ENCODE results near the gene PCSK9.

Gene PCSK9

DNA sequence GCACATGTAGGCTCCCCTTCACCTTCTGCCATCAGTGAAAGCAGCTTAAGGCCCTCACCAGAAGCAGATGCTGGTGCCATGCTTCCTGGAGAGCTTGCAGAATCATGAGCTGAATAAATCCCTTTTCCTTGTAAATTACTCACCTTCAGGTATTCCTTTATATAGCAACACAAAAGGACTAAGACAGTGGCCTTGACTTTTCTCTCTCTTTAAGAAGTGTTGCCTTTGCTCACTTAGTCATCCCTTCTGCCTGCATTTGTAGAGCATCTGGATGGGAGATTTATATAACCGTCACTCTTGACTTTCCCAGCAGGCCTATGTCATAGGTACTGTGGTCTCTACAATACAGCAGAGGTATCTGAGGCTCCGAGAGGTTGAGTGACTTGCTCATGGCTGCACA lies 3.7 kb downstream of the PCSK9 start:
- no peak for DNase-seq (ENCODE audit: extremely low read depth in 1 of 2, low read depth in 1 of 2)

DNA sequence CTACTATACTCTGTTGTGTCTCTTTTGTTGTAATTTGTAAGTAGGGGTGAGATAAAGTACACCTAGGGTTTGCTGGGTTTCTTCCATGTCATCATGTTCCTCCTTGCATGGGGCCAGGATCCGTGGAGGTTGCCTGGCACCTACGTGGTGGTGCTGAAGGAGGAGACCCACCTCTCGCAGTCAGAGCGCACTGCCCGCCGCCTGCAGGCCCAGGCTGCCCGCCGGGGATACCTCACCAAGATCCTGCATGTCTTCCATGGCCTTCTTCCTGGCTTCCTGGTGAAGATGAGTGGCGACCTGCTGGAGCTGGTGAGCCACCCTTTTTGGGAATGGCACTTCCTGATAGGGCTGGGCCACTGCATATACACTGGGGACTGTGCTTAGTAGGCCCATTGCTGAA lies 4.4 kb downstream of the PCSK9 start:
- no peak for DNase-seq (ENCODE audit: extremely low read depth in 1 of 2, low read depth in 1 of 2)

DNA sequence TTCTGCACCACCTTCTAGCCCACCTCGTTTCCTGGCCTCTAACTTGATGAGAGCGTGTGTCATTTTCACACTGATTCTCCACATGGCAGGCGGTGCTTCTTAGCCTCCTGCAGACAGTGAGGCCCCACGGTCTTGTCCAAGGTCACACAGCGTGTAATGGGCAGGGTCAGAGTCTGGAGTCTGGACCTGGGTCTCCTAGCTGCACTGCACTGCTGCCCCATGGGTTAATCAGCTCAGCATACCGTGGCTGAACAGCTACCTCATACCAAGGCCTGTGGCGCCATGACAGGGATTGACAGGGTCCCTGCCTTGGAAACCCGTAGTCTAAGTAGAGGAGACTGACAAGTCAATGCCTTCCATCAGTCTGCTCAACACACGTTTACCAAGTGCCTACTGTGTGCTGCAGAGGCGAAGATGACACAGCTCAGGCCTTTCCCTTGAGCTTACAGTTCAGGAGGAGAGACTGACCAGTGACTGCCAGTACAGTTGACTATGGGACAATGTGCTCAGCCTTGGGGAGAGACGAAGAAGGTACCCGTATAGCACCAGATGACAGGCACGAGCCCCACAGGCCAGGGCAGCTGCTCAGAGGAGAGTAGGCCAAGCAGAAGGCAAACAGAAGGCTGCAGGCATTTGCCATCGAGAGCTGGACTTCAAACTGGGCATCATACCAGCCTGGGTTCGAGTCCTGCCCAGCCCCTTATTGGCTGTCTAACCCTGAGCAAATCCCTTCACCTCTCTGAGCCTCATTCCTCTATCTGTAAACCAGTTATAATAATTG lies 5.5 kb downstream of the PCSK9 start:
- no peak for DNase-seq (ENCODE audit: extremely low read depth in 1 of 2, low read depth in 1 of 2)

DNA sequence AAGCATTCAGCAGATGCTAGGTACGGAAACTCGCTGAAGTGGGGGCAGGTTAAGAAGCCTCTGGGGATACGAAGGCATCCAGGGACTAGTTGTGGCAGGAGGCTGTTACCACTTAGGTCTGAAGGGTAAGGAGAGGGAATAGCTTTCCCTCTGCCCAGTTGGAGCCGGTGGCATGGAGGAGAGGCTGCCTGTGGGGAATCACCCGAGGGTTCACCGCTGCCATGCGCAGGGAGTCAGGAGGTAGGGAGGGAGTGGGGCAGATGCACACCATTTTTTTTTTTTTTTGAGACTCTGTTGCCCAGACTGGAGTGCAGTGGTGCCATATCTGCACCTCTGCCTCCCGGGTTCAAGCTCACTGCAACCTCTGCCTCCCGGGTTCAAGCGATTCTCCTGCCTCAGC lies 6.1 kb downstream of the PCSK9 start:
- no peak for DNase-seq (ENCODE audit: extremely low read depth in 1 of 2, low read depth in 1 of 2)

DNA sequence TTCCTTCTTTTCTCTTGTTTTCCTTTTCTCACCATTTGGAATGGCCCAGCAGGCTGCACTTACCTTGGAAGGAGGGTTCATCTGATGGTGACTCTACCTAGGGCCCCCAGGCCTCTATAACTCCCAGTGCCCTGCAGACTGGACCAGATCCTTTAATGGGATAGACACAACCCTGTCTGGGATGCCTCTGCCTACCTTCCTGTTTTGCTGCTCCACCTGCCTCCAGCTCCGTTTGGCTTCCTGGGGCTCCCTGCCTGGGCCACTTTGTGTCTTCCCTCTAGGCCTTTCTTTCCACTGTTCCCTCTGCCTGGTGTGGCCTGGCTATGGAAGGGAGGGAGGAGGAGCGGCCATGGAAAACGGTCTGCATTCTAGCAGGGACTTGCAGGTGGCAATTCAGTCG lies 7.5 kb downstream of the PCSK9 start:
- DNase-seq (ENCODE audit: extremely low read depth in 1 of 2, low read depth in 1 of 2) = no peak

DNA sequence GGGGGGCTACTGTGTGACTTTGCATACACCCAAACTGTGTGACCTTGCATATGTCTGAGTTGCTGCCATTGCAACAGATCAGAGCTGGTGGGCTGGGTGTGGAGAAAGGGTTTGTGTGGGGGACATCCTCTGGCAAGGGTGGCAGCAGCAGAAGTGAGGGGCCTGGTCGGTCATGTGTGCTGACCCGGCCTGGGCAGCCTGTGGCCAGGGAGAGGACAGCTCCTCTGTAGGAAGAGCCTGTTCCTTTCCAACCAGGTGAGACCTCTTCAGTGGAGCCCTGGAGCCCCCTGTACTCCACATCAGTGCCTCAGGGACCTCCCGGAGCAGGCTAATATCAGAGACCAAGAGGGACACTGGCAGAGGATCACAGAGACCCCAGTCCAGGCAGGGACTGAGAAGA lies 8.3 kb downstream of the PCSK9 start:
- no peak for DNase-seq (ENCODE audit: extremely low read depth in 1 of 2, low read depth in 1 of 2)

DNA sequence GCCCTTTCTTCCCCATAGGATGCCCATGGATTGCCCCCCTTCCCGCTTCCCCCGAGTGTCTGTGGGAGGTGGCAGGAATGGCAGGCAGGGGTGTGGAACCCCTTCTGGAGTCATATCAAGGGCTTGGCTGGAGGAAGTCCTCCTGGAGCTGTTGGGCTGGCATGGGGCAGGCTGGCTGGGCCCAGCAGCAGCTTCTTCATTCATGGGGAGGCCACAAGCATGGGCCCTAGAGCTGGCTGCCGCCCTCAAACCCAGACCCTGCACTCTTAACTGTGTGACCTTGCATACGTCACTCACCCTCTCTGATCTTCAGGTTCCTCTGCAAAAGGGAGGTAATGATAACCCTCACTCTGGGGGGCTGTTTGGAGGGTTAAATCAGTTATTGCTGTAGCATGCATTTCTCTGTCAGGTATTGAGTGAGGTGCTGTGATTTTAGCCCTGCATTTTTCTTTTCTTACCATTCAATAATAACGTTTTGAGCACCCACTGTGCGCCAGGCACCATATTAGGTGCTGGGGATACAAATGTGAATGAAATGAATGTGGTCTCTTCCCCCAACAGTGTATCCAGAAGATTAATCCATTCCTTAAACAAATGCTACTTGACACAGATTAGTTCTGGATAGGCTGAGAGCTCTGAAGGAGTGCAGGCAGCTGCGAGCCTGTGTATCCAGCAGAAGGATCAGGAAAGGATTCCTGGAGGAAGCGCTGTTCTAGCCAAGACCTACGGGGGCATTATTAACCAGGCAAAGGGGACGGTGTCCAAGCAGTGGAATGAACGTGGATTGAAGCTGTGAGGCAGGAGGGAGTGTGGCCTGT lies 9.3 kb downstream of the PCSK9 start:
- no peak for DNase-seq (ENCODE audit: extremely low read depth in 1 of 2, low read depth in 1 of 2)

DNA sequence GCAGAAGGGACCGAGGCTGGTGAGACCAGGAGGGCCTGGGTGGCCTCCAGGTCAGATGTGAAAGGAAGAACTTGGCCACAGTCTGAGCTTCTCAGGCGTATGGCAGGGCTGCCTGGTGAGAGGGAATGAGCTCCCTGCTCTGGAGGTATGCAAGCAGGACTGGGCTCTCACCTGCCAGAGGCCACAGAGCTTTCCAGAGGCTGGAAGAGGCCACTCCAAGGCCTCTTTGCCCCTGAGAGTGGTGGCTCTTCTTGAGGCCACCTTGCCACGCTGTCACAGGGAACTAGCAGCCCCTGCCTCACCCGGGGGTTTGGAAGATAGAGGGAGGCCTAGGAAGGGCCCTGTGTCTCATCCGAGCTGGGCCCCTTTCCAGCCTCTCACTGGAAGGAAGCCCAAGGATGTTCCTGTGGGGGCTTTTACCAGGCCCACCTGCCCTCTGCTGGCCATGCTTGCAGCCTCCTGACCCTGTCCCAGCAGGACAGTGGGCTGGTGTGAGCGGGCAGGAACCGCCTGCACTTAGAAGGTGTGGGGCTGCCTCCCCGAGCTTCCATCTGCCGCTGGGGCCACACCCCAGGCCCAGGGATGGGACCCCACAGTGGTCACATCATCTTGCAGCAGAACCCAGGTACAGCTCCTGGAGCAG lies 10.0 kb downstream of the PCSK9 start:
- no peak for DNase-seq (ENCODE audit: extremely low read depth in 1 of 2, low read depth in 1 of 2)

DNA sequence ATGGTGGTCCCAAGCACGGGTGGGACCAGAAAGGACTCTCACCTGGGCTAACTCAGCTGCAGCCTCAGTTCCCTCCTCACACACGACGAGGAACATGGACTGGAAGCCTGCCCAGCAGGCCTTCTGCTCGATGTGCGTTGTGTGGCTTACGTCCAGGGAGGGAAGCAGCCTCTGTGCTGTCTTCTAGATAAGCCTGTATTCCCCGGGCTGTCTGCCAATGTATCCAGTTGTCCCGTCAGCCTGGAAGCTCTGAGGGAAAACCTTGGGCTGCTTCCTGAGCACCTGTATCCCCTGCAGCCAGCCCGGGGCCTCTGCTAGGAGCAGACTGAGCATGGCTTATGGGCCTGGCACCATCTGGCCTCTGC lies 10.5 kb downstream of the PCSK9 start:
- DNase-seq (ENCODE audit: extremely low read depth in 1 of 2, low read depth in 1 of 2) = no peak

DNA sequence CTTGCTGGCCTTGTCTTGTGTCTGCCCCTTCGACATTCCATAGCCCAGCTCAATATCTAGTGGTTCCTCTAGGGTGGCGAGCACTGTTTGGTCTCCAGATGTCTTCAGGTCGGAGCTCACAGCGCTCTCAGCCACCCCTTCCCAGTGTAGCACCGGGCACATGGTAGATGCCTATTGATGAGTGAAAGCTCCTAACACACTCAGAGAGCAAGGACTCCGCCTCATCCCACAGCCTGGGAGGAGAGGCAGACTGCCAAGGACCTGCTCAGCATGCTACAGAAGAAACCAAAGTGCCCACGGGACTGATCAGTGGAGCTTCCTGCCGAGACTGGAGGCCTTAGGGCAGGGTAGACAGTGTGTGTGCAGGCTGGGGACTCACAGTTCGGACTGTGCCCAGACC lies 10.9 kb downstream of the PCSK9 start:
- DNase-seq (ENCODE audit: extremely low read depth in 1 of 2, low read depth in 1 of 2) = no peak

DNA sequence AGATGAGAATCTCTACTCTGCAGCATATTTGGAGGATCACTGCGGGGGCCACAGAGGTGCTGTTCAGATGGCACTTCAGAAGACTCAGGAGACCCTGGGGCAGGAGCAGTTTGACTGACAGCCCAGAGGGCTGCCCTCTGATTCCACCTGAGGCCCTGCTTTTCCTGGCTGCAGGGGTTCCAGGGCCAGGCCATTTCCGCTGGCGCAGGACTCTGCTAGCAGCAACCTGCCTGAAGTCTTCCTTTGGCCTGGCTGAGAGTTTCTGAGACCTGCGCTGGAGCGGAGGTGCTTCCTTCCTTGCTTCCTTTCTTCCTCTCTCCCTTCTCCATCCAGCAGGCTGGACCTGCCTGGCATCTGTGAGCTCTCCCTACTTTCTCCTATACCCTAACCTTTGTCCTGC lies 11.8 kb downstream of the PCSK9 start:
- DNase-seq (ENCODE audit: extremely low read depth in 1 of 2, low read depth in 1 of 2) = no peak

DNA sequence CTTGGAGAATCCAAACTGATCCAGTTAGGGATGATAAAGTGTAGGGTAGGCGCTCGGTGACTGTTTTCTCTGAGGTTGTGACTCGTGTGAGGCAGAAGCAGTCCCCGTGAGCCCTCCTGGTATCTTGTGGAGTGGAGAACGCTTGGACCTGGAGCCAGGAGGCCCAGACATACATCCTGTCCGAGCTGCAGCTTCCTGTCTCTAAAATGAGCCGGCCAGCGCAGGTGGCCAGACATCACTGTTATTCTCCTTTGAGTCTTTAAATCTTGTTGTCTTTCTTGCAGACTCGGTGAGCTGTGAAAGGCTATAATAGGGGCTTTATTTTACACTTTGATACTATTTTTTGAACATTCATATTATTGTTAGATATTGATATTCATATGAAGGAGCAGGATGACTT lies 12.3 kb downstream of the PCSK9 start:
- DNase-seq (ENCODE audit: extremely low read depth in 1 of 2, low read depth in 1 of 2) = no peak

DNA sequence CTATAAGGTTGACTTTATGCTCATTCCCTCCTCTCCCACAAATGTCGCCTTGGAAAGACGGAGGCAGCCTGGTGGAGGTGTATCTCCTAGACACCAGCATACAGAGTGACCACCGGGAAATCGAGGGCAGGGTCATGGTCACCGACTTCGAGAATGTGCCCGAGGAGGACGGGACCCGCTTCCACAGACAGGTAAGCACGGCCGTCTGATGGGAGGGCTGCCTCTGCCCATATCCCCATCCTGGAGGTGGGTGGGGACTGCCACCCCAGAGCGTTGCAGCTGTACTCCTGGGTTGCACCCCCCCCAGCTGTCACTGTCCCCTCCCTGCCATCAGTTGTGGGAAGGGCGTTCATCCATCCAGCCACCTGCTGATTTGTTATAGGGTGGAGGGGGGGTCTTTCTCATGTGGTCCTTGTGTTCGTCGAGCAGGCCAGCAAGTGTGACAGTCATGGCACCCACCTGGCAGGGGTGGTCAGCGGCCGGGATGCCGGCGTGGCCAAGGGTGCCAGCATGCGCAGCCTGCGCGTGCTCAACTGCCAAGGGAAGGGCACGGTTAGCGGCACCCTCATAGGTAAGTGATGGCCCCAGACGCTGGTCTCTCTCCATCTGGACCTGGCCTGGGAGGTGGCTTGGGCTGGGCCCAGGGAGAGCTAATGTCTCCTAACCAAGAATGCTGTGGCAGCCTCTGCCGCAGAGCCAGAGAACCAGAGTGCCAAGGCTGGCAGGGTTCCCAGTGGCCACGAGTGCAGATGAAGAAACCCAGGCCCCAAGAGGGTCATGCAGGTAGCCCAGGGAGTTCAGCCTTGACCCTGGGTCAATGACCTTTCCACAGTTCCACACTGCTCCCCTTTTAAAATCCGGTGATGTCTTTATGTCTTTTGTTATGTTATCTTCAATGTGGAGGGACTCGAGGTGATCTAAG lies 13.1 kb downstream of the PCSK9 start:
- DNase-seq (ENCODE audit: extremely low read depth in 1 of 2, low read depth in 1 of 2) = no peak

DNA sequence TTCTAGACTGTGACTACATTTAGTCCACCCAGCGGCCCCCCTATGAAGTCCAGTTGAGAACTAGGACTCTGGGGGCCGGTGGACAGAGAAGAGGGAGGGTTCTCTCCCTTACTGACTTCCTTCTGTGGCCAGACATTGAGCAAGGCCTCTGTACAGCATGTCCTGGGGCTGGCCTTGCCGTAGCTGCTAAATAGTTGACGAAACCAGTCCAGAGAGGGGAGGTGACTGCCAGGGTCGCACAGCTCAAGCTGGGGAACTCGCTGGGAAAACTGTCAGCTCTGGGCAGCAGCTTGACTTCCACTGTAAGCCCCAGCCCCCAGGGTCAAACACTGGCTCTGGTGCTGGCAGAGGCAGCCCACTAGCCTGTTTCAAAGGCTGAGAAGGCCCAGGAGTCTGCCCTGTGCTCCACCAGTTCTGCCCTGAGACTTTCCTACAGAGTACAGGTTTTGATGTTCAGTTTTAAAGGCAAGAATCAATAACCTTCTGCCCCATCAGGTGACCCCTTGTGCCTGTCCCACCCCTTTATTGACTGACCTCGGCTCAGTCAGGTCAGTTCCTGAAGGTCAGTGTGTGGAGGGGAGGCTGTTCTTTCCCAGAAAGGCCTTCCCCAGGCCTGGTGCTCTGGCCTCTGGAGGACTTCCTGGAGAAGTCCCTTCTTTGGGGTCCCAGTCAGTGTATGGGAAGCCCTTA lies 14.1 kb downstream of the PCSK9 start:
- no peak for DNase-seq (ENCODE audit: extremely low read depth in 1 of 2, low read depth in 1 of 2)

DNA sequence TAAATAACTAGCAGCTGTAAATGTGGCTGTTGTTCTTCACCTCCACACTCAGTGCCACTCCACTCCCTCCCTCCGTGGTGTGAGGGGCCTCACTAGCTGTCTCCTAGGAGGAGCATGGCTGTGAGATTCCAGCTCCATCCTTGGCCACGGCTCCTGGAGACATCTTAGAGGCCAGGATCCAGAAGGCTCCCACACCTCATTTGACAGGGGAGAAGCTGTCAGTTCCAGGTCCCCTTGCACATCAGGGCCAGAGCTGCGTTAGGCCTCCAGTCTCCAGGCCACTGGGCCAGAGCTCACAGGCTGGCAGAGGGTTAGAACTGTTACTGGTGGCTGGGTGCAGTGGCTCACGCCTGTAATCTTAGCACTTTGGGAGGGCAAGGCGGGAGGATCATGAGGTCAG lies 15.0 kb downstream of the PCSK9 start:
- no peak for DNase-seq (ENCODE audit: extremely low read depth in 1 of 2, low read depth in 1 of 2)

DNA sequence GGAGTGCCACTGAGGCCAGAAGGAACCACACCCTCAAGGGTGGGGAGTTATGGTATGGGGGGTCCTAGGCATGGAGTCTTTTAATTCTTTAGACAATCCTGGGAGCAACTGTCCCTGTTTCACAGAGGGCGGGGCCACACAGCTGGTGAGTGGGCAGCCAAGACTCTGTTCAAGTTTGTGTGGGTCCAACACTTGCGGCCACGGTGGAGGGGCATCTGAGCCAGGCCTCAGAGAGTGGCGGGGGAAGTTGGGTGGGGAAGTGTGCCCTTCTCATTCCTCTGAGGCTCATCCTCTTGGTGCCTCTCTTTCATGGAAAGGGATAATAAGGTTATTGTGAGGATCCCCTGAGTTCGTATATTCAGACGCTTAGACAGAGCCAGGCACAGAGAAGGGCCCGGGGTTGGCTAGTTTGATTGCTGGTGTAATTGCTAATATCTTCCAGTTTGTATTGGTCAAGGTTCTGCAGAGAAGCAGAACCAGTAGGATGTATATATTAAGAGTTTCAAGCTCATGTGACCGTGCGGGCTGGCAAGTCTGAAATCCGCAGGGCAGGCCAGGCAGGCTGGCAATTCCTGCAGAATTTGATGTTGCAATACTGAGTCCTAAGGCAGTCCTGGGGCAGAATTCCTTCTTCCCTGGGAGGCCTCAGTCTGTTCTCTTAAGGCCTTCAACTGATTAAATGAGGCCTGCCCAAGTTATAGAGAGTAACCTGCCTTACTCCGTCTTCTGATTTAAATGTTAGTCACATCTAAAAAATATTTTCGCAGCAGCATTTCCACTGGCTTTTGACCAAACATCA lies 15.9 kb downstream of the PCSK9 start:
- DNase-seq (ENCODE audit: extremely low read depth in 1 of 2, low read depth in 1 of 2) = no peak

DNA sequence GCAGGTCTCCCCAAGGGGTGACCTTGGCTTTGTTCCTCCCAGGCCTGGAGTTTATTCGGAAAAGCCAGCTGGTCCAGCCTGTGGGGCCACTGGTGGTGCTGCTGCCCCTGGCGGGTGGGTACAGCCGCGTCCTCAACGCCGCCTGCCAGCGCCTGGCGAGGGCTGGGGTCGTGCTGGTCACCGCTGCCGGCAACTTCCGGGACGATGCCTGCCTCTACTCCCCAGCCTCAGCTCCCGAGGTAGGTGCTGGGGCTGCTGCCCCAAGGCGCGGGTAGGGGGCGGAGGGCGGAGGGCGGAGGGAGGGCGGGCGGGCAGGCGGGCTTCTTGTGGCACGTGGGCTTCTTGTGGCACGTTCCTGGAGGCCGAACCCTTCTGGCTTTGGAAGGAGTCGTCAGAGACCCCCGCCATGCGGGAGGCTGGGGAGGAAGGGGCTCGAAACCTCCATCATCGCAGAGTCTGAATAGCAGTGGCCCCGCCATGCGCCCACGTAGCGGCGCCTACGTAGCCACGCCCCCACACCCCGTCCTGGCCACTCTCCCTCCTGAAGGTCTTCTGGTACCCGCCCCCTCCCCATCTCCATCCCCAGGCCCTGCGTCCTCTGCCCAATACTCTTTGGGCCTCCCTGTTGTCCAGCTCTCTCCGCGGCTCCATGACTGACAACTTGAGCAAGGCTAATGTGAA lies 16.7 kb downstream of the PCSK9 start:
- DNase-seq (ENCODE audit: extremely low read depth in 1 of 2, low read depth in 1 of 2) = no peak

DNA sequence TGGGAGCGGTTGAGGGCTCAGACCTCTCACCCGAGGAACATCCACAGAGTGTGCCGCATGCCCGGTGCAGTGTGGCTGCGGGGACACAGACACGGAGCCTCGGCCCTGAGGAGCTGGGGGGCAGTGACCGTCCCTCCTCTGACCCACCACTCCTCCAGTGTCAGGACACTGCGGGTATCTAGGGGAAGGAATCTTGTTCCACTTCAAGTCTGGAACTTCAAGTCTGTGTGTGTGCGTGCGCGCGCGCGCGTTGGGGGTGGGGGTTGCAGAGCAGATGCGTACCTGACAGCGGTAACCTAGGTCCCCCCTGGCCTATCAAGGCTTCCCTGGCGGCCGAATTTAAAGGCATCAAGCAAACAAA lies 17.3 kb downstream of the PCSK9 start:
- no peak for DNase-seq (ENCODE audit: extremely low read depth in 1 of 2, low read depth in 1 of 2)

Measured in activated CD8-positive, alpha-beta memory T cell treated with anti-CD3 and anti-CD28 coated beads for 1 hour (primary cell).